IMR-90 (cell line): ENCODE data around the gene CHST14. TPM values are rescaled to one million over a fixed set of nuclear protein-coding genes. Genes with fewer than 3 reads are reported as not detected.
A peak's percentile ranks its signal among the peaks of the same experiment; 100 is the strongest.

Source experiments
- ATAC-seq: fragments of 200-7000 bp; cut with Tn5 transposase; 2 replicates; pipeline ENCODE4 v1.9.1; 2020; ENCODE audit warnings: low read depth, mild to moderate bottlenecking, moderate library complexity
- BruUV-seq: library from RNA; stranded (reverse); fragments of 400-500 nt; replicated peaks from 2 replicates; lab custom pipeline; 2021; lab: Mats Ljungman, UMichigan
- CTCF ChIA-PET: fragments of 300-600 bp; formaldehyde crosslinking; extraction: SDS; loops from one replicate; lab custom pipeline; 2021; ENCODE audit warnings: antibody characterized with exemption; lab: Yijun Ruan, JAX
- POLR2A ChIA-PET: fragments of 300-600 bp; sonication (Branson Sonifier 250); formaldehyde crosslinking; loops from one replicate; lab custom pipeline; 2022; ENCODE audit warnings: antibody characterized with exemption; ENCODE audit not compliant: unreplicated experiment; lab: Charles Lee
- DNase-seq: peaks from one replicate; pipeline ENCODE4 v3.0.0; 2013
- H2AFZ ChIP-seq: replicated peaks from 2 replicates; pipeline ENCODE3; 2013; ENCODE audit warnings: low read length, mild to moderate bottlenecking; ENCODE audit not compliant: poor library complexity
- H2AK5ac ChIP-seq: 2 replicates; pipeline ENCODE4 v1.6.1; 2013; ENCODE audit warnings: low read depth, low read length, inconsistent platforms
- H2AK9ac ChIP-seq: replicated peaks from 2 replicates; pipeline ENCODE3; 2013; ENCODE audit warnings: mild to moderate bottlenecking, low read depth, low read length, moderate library complexity; ENCODE audit not compliant: poor library complexity
- H2BK120ac ChIP-seq: 2 replicates; pipeline ENCODE4 v1.6.1; 2013; ENCODE audit warnings: low read depth, low read length, inconsistent platforms
- H2BK15ac ChIP-seq: 3 replicates; pipeline ENCODE4 v1.6.1; 2013; ENCODE audit warnings: low read depth, low read length, inconsistent platforms
- H2BK20ac ChIP-seq: 2 replicates; pipeline ENCODE4 v1.6.1; 2013; ENCODE audit warnings: low read depth, mild to moderate bottlenecking, inconsistent platforms, low read length, moderate library complexity
- H2BK5ac ChIP-seq: 2 replicates; pipeline ENCODE4 v1.6.1; 2013; ENCODE audit warnings: mild to moderate bottlenecking, low read depth, low read length, inconsistent platforms; ENCODE audit not compliant: poor library complexity, severe bottlenecking
- H3K14ac ChIP-seq: replicated peaks from 2 replicates; pipeline ENCODE4 v1.6.1; 2013; ENCODE audit warnings: low read depth, low read length, inconsistent platforms
- H3K18ac ChIP-seq: 2 replicates; pipeline ENCODE4 v1.6.1; 2013; ENCODE audit warnings: low read depth, low read length, control low read depth
- H3K23ac ChIP-seq: 2 replicates; pipeline ENCODE4 v1.6.1; 2013; ENCODE audit warnings: low read depth, low read length, inconsistent platforms
- H3K27ac ChIP-seq: 2 replicates; pipeline ENCODE4 v1.5.1; 2013; ENCODE audit warnings: mild to moderate bottlenecking, control low read depth, low read length; ENCODE audit not compliant: insufficient read depth
- H3K27me3 ChIP-seq: 2 replicates; pipeline ENCODE4 v1.6.1; 2013; ENCODE audit warnings: low read length; ENCODE audit not compliant: control insufficient read depth, insufficient read depth
- H3K36me3 ChIP-seq: 2 replicates; pipeline ENCODE4 v1.6.1; 2013; ENCODE audit warnings: low read length, mixed read lengths; ENCODE audit not compliant: control insufficient read depth, insufficient read depth
- H3K4ac ChIP-seq: 2 replicates; pipeline ENCODE4 v1.6.1; 2013; ENCODE audit warnings: low read depth, low read length, inconsistent platforms
- H3K4me1 ChIP-seq: 2 replicates; pipeline ENCODE4 v1.6.1; 2013; ENCODE audit warnings: low read length, mixed read lengths; ENCODE audit not compliant: control insufficient read depth, insufficient read depth
- H3K4me2 ChIP-seq: 2 replicates; pipeline ENCODE4 v1.6.1; 2013; ENCODE audit warnings: low read depth, mild to moderate bottlenecking, control low read depth, low read length, moderate library complexity
- H3K4me3 ChIP-seq: 2 replicates; pipeline ENCODE4 v1.5.1; 2013; ENCODE audit warnings: low read depth, mild to moderate bottlenecking, control low read depth, low read length, moderate library complexity; ENCODE audit not compliant: insufficient read depth
- H3K56ac ChIP-seq: 2 replicates; pipeline ENCODE4 v1.6.1; 2013; ENCODE audit warnings: low read length, inconsistent platforms; ENCODE audit not compliant: insufficient read depth; ENCODE audit errors: extremely low read depth
- H3K79me1 ChIP-seq, 2 experiments: 2 replicates each; pipeline ENCODE4 v1.6.1; 2013; ENCODE audit warnings: low read length in 2 of 2, inconsistent platforms in 1 of 2, low read depth in 1 of 2
- H3K9ac ChIP-seq: 2 replicates; pipeline ENCODE4 v1.6.1; 2013; ENCODE audit warnings: low read depth, low read length, control low read depth
- H3K9me1 ChIP-seq: 2 replicates; pipeline ENCODE4 v1.6.1; 2013; ENCODE audit warnings: low read length, inconsistent platforms; ENCODE audit not compliant: insufficient read depth
- H3K9me3 ChIP-seq: 2 replicates; pipeline ENCODE4 v1.6.1; 2013; ENCODE audit warnings: low read length; ENCODE audit not compliant: control insufficient read depth, insufficient read depth
- H4K20me1 ChIP-seq: 2 replicates; pipeline ENCODE4 v1.6.1; 2013; ENCODE audit warnings: low read length, inconsistent platforms; ENCODE audit not compliant: insufficient read depth
- H4K5ac ChIP-seq: 2 replicates; pipeline ENCODE4 v1.6.1; 2013; ENCODE audit warnings: mild to moderate bottlenecking, low read depth, low read length, control low read depth
- H4K8ac ChIP-seq, 2 experiments: 2 replicates each; pipeline ENCODE4 v1.6.1; 2013; ENCODE audit warnings: low read depth in 2 of 2, low read length in 2 of 2, control low read depth in 1 of 2, inconsistent platforms in 1 of 2
- H4K91ac ChIP-seq: 2 replicates; pipeline ENCODE4 v1.6.1; 2013; ENCODE audit warnings: low read depth, low read length, inconsistent platforms; ENCODE audit not compliant: insufficient read depth
- CEBPB ChIP-seq: IDR thresholded peaks from 2 replicates; pipeline ENCODE4 v1.6.1; 2012; ENCODE audit warnings: low read depth, low read length, improper control_type of control experiment
- CHD1 ChIP-seq: IDR thresholded peaks from 2 replicates; pipeline ENCODE4 v1.6.1; 2012; ENCODE audit warnings: low read depth, low read length, improper control_type of control experiment
- MAZ ChIP-seq: IDR thresholded peaks from 2 replicates; pipeline ENCODE4 v1.6.1; 2012; ENCODE audit warnings: low read depth, mild to moderate bottlenecking, low read length, improper control_type of control experiment, moderate library complexity, borderline replicate concordance
- MXI1 ChIP-seq: IDR thresholded peaks from 2 replicates; pipeline ENCODE4 v1.6.1; 2012; ENCODE audit warnings: low read depth, mild to moderate bottlenecking, low read length, moderate library complexity, borderline replicate concordance
- RFX5 ChIP-seq: IDR thresholded peaks from 2 replicates; pipeline ENCODE4 v1.8.0; 2012; ENCODE audit warnings: low read depth, mild to moderate bottlenecking, low read length, moderate library complexity
- WGBS, 2 experiments: methylation state at CpG; one replicate each; pipeline versions ENCODE4 v1.1.5 to v1.1.7; 2013; ENCODE audit warnings: missing lambda C conversion rate in 2 of 2; ENCODE audit not compliant: insufficient read length in 1 of 2; ENCODE audit errors: extremely low coverage in 2 of 2; 5-methylcytosine and 5-hydroxymethylcytosine counted together
- dilution Hi-C: fragments of 300-500 bp; cut with HindIII; formaldehyde crosslinking; loops from one replicate; pipeline ENCODE4 v1.14.3; 2018; ENCODE audit warnings: low sequenced_read_pairs; ENCODE audit not compliant: unreplicated experiment
- in situ Hi-C: fragments of 300-500 bp; cut with MboI; formaldehyde crosslinking; loops from 3 replicates; pipeline ENCODE4 v1.14.3; 2019; ENCODE audit warnings: low sequenced_read_pairs, inconsistent platforms, mixed read lengths
- intact Hi-C: fragments of 100-400 bp; cut with micrococcal nuclease; formaldehyde crosslinking; loops from 2 replicates; pipeline ENCODE4 v1.10.0; 2022
- polyA plus RNA-seq, 3 experiments: library from polyadenylated mRNA; depleted of rRNA; stranded (reverse); fragments of >200 nt; gene quantifications; 2 replicates each; pipeline ENCODE4 v1.2.3, GENCODE V29; 2012; ENCODE audit warnings: low replicate concordance in 1 of 3
- total RNA-seq: library from RNA; depleted of rRNA; stranded (reverse); fragments of >200 nt; gene quantifications from 2 replicates; pipeline ENCODE4 v1.2.3, GENCODE V29; 2012
- TF ChIP-seq, protein P1 (sequence below): fragments of 150-350 bp; IDR thresholded peaks from 2 replicates; pipeline ENCODE4 v1.6.1; 2016; ENCODE audit warnings: low read depth, mild to moderate bottlenecking, low read length, moderate library complexity, borderline replicate concordance
- TF ChIP-seq, protein P2 (sequence below): conservative IDR thresholded peaks from 2 replicates; pipeline ENCODE4 v1.5.1; 2012; ENCODE audit warnings: mild to moderate bottlenecking, low read depth, low read length, improper control_type of control experiment

Gene CHST14
- total and polyA plus RNA-seq, 2 of the 4 experiments (the other 2 are of a cell fraction), result 3.8 to 19.5 TPM

DNA sequence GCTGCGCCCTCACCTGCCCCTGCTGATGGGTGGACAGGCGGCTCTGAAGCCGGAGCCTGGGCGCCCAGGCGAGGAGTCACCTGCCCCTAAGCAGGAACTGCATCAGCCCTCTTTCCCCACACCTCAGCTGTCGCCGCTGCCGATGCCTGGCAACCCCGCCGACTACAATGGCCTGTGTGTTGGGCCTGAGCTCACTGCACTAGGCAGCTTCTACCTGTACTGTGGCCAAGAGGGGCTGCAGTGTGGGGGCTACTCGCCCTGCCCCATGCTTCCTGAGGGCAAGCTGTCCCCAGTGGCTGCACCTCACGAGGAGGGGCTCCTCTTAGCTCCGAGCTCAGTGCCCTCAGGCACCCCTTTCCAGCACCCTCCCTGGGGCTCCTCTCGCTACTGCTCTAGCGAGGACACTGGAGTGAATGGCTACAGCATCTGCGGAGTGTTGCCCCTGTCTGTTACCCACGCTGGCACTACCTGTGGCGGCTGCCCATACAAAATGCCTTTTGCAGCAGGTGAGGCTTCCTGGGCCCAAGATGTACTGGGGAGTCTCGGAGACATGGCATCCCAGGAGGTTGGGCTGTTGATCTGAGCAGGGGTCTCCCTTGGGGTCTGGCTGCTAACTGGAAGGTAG, 11.3 kb upstream of the CHST14 start:
- H3K4me3 ChIP-seq, result no peak overlapping the region
- no peak overlapping the region for H3K4ac ChIP-seq
- H2AK5ac ChIP-seq, result no peak overlapping the region
- TF ChIP-seq, protein P1, sequence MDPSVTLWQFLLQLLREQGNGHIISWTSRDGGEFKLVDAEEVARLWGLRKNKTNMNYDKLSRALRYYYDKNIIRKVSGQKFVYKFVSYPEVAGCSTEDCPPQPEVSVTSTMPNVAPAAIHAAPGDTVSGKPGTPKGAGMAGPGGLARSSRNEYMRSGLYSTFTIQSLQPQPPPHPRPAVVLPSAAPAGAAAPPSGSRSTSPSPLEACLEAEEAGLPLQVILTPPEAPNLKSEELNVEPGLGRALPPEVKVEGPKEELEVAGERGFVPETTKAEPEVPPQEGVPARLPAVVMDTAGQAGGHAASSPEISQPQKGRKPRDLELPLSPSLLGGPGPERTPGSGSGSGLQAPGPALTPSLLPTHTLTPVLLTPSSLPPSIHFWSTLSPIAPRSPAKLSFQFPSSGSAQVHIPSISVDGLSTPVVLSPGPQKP, result no peak
- TF ChIP-seq, protein P2, sequence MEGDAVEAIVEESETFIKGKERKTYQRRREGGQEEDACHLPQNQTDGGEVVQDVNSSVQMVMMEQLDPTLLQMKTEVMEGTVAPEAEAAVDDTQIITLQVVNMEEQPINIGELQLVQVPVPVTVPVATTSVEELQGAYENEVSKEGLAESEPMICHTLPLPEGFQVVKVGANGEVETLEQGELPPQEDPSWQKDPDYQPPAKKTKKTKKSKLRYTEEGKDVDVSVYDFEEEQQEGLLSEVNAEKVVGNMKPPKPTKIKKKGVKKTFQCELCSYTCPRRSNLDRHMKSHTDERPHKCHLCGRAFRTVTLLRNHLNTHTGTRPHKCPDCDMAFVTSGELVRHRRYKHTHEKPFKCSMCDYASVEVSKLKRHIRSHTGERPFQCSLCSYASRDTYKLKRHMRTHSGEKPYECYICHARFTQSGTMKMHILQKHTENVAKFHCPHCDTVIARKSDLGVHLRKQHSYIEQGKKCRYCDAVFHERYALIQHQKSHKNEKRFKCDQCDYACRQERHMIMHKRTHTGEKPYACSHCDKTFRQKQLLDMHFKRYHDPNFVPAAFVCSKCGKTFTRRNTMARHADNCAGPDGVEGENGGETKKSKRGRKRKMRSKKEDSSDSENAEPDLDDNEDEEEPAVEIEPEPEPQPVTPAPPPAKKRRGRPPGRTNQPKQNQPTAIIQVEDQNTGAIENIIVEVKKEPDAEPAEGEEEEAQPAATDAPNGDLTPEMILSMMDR, result no peak
- TF ChIP-seq CHD1 (no peak), RFX5 (no peak), MXI1 (no peak), CEBPB (no peak), MAZ (no peak)
- no peak overlapping the region for H3K56ac ChIP-seq
- H3K36me3 ChIP-seq, result peaks cover 28% of the 10 kb centered on the region
- CTCF ChIA-PET, result no interaction called here
- no peak overlapping the region for H2BK120ac ChIP-seq
- in situ Hi-C loops (no loop called here), intact Hi-C loops (no loop called here), dilution Hi-C loops (no loop called here)
- H2BK15ac ChIP-seq, result no peak overlapping the region
- no peak overlapping the region for H4K8ac ChIP-seq
- peaks cover 11% of the 10 kb centered on the region for H3K4me1 ChIP-seq
- BruUV-seq, result no TSS peak
- peaks cover 55% of the 10 kb centered on the region for H4K20me1 ChIP-seq
- no peak overlapping the region for H2BK5ac ChIP-seq
- DNase-seq, result no peak
- peaks cover 25 to 68% of the 10 kb centered on the region in 2 experiments for H3K79me1 ChIP-seq
- 97% methylated on average over 5 of the region's 19 CpGs; no CpG with 5 or more reads in 1 of the 2 experiments for WGBS, 2 experiments
- H3K23ac ChIP-seq, result no peak overlapping the region
- POLR2A ChIA-PET, result no interaction called here
- peak overlapping the region; percentile 45 for H2AK9ac ChIP-seq
- no peaks in the 10 kb centered on the region for H3K27me3 ChIP-seq
- no peak overlapping the region for H2AFZ ChIP-seq
- no peak overlapping the region for H4K91ac ChIP-seq
- H3K14ac ChIP-seq, result no peak overlapping the region
- no peak overlapping the region for H3K4me2 ChIP-seq
- no peak overlapping the region for H3K27ac ChIP-seq
- H3K9ac ChIP-seq, result no peak overlapping the region
- ATAC-seq, result no peak
- H3K18ac ChIP-seq, result no peak overlapping the region
- H2BK20ac ChIP-seq, result no peak overlapping the region
- no peak overlapping the region for H4K5ac ChIP-seq
- H3K9me3 ChIP-seq, result no peaks in the 10 kb centered on the region
- H3K9me1 ChIP-seq, result peaks cover 20% of the 10 kb centered on the region
